Prostate gland (tissue), 2 donors: ENCODE results near the gene ARHGAP32. TPM values are rescaled to one million over a fixed set of nuclear protein-coding genes. Genes with fewer than 3 reads are reported as not detected.
A peak's percentile ranks its signal among the peaks of the same experiment; 100 is the strongest.

Experiments used
- DNase-seq: peaks from one replicate; pipeline ENCODE4 v3.0.0-alpha.2; 2019; ENCODE audit warnings: low spot score
- H3K27ac ChIP-seq, 2 donors: fragments of 200-600 bp; sonication (generic); 2 replicates each; pipeline ENCODE4 v1.5.1; 2017 to 2019
- H3K27me3 ChIP-seq: fragments of 200-600 bp; sonication (generic); replicated peaks from 2 replicates; pipeline ENCODE4 v1.5.1; 2019; ENCODE audit not compliant: insufficient read depth
- H3K36me3 ChIP-seq, 2 donors: fragments of 200-600 bp; sonication (generic); 1 replicate in 1 of 2; 2 replicates in 1 of 2; pipeline versions ENCODE4 v1.5.1 to v1.8.1; 2017 to 2019
- H3K4me1 ChIP-seq: fragments of 200-600 bp; sonication (generic); replicated peaks from 2 replicates; pipeline ENCODE4 v1.5.1; 2019
- H3K4me3 ChIP-seq, 2 donors: fragments of 200-600 bp; sonication (generic); 2 replicates each; pipeline ENCODE4 v1.5.1; 2017 to 2019
- H3K9me3 ChIP-seq: fragments of 200-600 bp; sonication (generic); 2 replicates; pipeline ENCODE4 v1.5.1; 2017
- POLR2A ChIP-seq: fragments of 450-650 bp; IDR thresholded peaks from one replicate; pipeline ENCODE4 v1.6.1; 2016; ENCODE audit warnings: antibody characterized with exemption, mild to moderate bottlenecking
- POLR2AphosphoS5 ChIP-seq: sonication (generic); formaldehyde crosslinking; IDR thresholded peaks from one replicate; pipeline ENCODE4 v1.6.1; 2017; ENCODE audit warnings: antibody characterized with exemption
- WGBS: methylation state at CpG from one replicate; pipeline ENCODE4 v1.1.5; 2018; 5-methylcytosine and 5-hydroxymethylcytosine counted together
- intact Hi-C: fragments of 100-400 bp; cut with DNase I; formaldehyde crosslinking; loops from one replicate; pipeline ENCODE4 v1.14.2; 2022
- total RNA-seq, 2 donors: library from RNA; depleted of rRNA; stranded (reverse); fragments of >200 nt; gene quantifications; one replicate each; pipeline ENCODE4 v1.1.0, GENCODE V29; 2016
- TF ChIP-seq, protein P1 (sequence below), 4 experiments: fragments of 200-600 bp in 2 of 4; fragments of 450-650 bp in 2 of 4; sonication (generic) in 2 of 4; IDR thresholded peaks; 1 replicate in 3 of 4; 2 replicates in 1 of 4; pipeline ENCODE4 v1.5.1; 2016 to 2019; ENCODE audit warnings: antibody characterized with exemption in 4 of 4, mild to moderate bottlenecking in 2 of 4, moderate library complexity in 2 of 4

ARHGAP32 gene
- total RNA-seq, 2 donors from 2014 or later, result 20.8 to 42.6 TPM

DNA sequence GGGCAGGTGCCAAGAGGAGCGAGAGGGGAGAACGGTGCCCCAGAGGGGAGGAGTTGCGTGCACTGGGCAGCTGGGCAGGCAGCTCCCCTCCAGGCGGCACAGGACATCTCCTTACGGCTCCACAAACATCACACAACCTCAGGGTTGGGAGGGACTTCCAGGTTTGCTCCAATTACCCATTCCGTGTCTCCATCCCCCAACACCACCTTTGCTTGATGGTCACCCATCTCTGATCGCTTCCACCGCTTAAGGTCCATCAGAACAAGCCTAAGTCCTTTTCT, 235.0 kb downstream of the ARHGAP32 start:
- Histone ChIP-seq H3K27me3 (no peaks in the 10 kb centered on the region), H3K36me3 (no peaks in the 10 kb centered on the region), H3K27ac (no peak overlapping the region), H3K9me3 (no peaks in the 10 kb centered on the region), H3K4me3 (no peak overlapping the region), H3K4me1 (no peaks in the 10 kb centered on the region)
- no peak for DNase-seq
- intact Hi-C loops, result loop anchor here (2.0 kb wide), 1 partner anchor 74 kb away; no protein-coding TSS in a partner anchor
- 83% methylated on average over 8 of the region's 8 CpGs for WGBS
- TF ChIP-seq POLR2AphosphoS5 (no peak), POLR2A (no peak)
- TF ChIP-seq, protein P1, sequence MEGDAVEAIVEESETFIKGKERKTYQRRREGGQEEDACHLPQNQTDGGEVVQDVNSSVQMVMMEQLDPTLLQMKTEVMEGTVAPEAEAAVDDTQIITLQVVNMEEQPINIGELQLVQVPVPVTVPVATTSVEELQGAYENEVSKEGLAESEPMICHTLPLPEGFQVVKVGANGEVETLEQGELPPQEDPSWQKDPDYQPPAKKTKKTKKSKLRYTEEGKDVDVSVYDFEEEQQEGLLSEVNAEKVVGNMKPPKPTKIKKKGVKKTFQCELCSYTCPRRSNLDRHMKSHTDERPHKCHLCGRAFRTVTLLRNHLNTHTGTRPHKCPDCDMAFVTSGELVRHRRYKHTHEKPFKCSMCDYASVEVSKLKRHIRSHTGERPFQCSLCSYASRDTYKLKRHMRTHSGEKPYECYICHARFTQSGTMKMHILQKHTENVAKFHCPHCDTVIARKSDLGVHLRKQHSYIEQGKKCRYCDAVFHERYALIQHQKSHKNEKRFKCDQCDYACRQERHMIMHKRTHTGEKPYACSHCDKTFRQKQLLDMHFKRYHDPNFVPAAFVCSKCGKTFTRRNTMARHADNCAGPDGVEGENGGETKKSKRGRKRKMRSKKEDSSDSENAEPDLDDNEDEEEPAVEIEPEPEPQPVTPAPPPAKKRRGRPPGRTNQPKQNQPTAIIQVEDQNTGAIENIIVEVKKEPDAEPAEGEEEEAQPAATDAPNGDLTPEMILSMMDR (IDR thresholded peaks at IDR 0.05), result no peak

DNA sequence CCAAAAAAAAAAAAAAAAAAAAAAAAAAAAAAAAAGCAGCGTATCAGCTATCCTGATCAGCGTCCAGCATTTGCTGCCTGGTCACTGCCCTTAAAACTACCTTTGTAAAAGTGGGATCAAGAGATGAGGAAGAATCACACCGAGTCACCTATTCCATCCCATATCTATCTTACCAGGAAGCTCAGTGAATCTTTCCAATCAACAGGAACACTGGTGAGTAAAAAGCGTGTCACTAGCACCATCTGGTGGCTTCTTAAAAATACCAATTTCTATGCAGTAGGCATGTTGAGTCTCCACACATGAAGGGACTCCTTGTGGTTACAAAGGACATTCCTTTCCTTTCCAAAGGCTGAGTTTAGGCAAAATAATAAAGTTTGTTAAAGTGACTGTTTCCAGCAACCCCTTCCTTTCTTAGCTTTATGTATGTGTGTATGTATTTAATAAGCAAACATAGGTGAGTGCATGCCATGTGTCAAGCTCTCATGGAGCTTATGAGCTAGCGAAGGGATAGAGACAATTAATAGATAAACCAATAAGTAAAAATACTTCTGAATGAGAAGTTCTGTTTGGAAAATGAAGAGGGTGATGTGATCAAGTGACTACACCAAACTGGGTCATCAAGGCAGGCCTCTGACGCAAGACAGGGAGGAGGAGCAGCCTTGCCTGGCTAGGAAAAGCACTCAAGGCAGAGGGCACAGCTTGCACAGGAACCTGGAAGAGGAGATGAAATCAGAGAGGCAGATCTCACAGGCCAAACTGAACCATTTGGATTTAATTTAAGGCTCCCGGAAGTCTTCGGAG, 235.5 kb downstream of the ARHGAP32 start:
- Histone ChIP-seq H3K4me1 (no peaks in the 10 kb centered on the region), H3K27ac (no peak overlapping the region), H3K4me3 (no peak overlapping the region), H3K27me3 (no peaks in the 10 kb centered on the region), H3K36me3 (no peaks in the 10 kb centered on the region), H3K9me3 (no peaks in the 10 kb centered on the region)
- 46% methylated on average over 8 of the region's 8 CpGs for WGBS
- peak; percentile 61 for DNase-seq
- TF ChIP-seq, protein P1 (IDR thresholded peaks at IDR 0.05), result peak; percentile 35 to 88 (median 80)
- TF ChIP-seq POLR2A (no peak), POLR2AphosphoS5 (peak; percentile 41)
- intact Hi-C loops, result loop anchor here (2.0 kb wide), 1 partner anchor 74 kb away; no protein-coding TSS in a partner anchor

DNA sequence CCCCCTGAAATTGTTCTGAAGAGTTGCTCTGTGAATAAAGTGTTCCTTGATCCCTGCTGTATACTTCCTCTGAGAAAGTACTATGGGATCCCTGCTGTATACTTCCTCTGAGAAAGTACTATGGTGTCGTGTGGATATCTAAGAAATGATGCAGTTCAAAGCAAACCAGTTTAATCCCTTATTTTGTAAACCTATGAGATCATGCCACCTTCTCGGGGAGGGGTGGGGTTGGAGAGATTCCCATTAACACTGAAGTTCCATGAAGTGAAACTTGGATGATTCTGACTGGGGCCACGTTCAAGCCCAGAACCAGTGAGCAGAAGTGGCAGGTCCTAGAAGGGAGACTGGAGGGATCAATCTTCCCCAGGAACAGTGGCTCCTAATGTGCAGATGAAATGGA, 236.5 kb downstream of the ARHGAP32 start:
- intact Hi-C loops, result loop anchor here (2.0 kb wide), 1 partner anchor 73 kb away; no protein-coding TSS in a partner anchor
- 55% methylated on average over 3 of the region's 3 CpGs for WGBS
- Histone ChIP-seq H3K36me3 (no peaks in the 10 kb centered on the region), H3K4me3 (no peak overlapping the region), H3K27ac (no peak overlapping the region), H3K27me3 (no peaks in the 10 kb centered on the region), H3K4me1 (no peaks in the 10 kb centered on the region), H3K9me3 (no peaks in the 10 kb centered on the region)
- TF ChIP-seq, protein P1 (IDR thresholded peaks at IDR 0.05), result no peak
- TF ChIP-seq POLR2AphosphoS5 (no peak), POLR2A (no peak)
- DNase-seq, result no peak

DNA sequence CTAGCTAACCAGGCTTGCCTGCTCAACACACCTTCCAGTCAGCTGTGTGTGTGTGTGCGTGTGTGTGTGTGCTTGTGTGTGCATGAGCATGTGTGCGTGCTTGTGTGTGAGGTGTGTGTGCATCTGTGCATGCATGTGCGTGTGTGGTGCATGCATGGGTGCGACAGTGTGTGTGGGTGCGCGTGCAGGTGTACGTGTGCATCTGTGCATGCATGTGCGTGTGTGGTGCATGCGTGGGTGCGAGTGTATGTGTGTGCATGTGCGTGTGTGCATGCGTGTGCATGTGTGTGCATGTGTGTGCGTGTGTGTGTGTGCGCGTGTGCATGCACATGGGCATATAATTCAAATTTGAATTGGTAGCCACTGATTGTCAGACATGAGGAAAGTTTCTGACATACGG, 239.0 kb downstream of the ARHGAP32 start:
- no peaks in the 10 kb centered on the region for H3K36me3 ChIP-seq
- no peak overlapping the region for H3K4me3 ChIP-seq
- H3K27me3 ChIP-seq, result no peaks in the 10 kb centered on the region
- 97% methylated on average over 16 of the region's 16 CpGs for WGBS
- H3K4me1 ChIP-seq, result no peaks in the 10 kb centered on the region
- no peaks in the 10 kb centered on the region for H3K9me3 ChIP-seq
- H3K27ac ChIP-seq, result no peak overlapping the region
- intact Hi-C loops, result no loop called here
- TF ChIP-seq POLR2A (no peak), POLR2AphosphoS5 (no peak)
- TF ChIP-seq, protein P1 (IDR thresholded peaks at IDR 0.05), result no peak
- no peak for DNase-seq
